ENCODE results near the gene CKAP2L.

DNA sequence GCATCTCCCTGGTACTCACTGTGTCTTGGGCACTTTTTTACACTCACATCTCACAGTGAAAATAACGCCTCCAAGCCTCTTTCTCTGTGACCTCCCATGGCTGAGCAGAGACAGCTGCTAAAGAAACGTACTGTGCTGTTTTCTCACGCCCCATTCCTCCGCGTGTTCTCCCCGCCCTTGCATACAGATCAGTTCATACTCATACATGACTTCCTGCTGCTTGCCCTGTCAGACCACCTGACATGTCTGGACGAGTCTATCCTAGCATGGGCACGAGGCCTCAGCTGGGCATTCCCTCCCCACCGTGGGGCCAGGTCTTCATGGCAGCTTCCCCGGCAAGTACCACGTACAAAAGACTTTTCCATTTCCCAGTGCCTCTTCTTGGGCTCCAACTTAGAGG is 41.1 kb upstream of the CKAP2L start:
- TF ChIP-seq, protein P1, sequence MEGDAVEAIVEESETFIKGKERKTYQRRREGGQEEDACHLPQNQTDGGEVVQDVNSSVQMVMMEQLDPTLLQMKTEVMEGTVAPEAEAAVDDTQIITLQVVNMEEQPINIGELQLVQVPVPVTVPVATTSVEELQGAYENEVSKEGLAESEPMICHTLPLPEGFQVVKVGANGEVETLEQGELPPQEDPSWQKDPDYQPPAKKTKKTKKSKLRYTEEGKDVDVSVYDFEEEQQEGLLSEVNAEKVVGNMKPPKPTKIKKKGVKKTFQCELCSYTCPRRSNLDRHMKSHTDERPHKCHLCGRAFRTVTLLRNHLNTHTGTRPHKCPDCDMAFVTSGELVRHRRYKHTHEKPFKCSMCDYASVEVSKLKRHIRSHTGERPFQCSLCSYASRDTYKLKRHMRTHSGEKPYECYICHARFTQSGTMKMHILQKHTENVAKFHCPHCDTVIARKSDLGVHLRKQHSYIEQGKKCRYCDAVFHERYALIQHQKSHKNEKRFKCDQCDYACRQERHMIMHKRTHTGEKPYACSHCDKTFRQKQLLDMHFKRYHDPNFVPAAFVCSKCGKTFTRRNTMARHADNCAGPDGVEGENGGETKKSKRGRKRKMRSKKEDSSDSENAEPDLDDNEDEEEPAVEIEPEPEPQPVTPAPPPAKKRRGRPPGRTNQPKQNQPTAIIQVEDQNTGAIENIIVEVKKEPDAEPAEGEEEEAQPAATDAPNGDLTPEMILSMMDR (IDR thresholded peaks at IDR 0.05; ENCODE audit: low read length), result no peak
- no peak for TF ChIP-seq EZH2 (optimal IDR thresholded peaks at IDR 0.05; ENCODE audit: low read depth, low read length)

Data from MM.1S (cell line).